Heart right ventricle (tissue), 16 donors: ENCODE data around the gene GRIP2. TPM values are rescaled to one million over a fixed set of nuclear protein-coding genes. Genes with fewer than 3 reads are reported as not detected.

Source experiments
- ATAC-seq, 8 donors: fragments of 200-7000 bp; cut with Tn5 transposase; one replicate each; pipeline ENCODE4 v1.9.1; 2020; ENCODE audit warnings: mild to moderate bottlenecking in 8 of 8, moderate library complexity in 8 of 8, moderate number of reproducible peaks in 1 of 8
- DNase-seq, 2 donors: peaks; one replicate each; pipeline ENCODE4 v3.0.0-alpha.2; 2020
- H3K27ac ChIP-seq, 10 donors: fragments of 200-600 bp; sonication (generic) in 2 of 10; one replicate each; pipeline versions ENCODE4 v1.5.0 to v1.8.0; 2020 to 2022; ENCODE audit warnings: mild to moderate bottlenecking in 3 of 10
- H3K27me3 ChIP-seq, 7 donors: fragments of 200-600 bp; one replicate each; pipeline ENCODE4 v1.8.0; 2021 to 2022; ENCODE audit warnings: mild to moderate bottlenecking in 2 of 7
- H3K36me3 ChIP-seq, 9 donors: fragments of 200-600 bp; sonication (generic) in 1 of 9; one replicate each; pipeline versions ENCODE4 v1.5.0 to v1.8.0; 2020 to 2022; ENCODE audit warnings: mild to moderate bottlenecking in 2 of 9
- H3K4me1 ChIP-seq, 9 donors: fragments of 200-600 bp; sonication (generic) in 1 of 9; one replicate each; pipeline versions ENCODE4 v1.5.0 to v1.8.0; 2020 to 2022; ENCODE audit warnings: mild to moderate bottlenecking in 4 of 9
- H3K4me3 ChIP-seq, 10 donors: fragments of 200-600 bp; sonication (generic) in 2 of 10; one replicate each; pipeline versions ENCODE4 v1.5.0 to v1.8.0; 2020 to 2022; ENCODE audit warnings: mild to moderate bottlenecking in 7 of 10, moderate library complexity in 2 of 10
- H3K9me3 ChIP-seq, 11 donors: fragments of 200-600 bp in 10 of 11; sonication (generic) in 2 of 11; one replicate each; pipeline versions ENCODE4 v1.5.0 to v1.8.0; 2013 to 2022; ENCODE audit warnings: mild to moderate bottlenecking in 2 of 11, control low read depth in 1 of 11, moderate library complexity in 1 of 11
- WGBS, 2 donors: extraction: QIAGEN DNeasy Blood & Tissue Kit; methylation state at CpG; one replicate each; pipeline ENCODE4 v1.1.7; 2013; ENCODE audit warnings: inconsistent platforms in 1 of 2; 5-methylcytosine and 5-hydroxymethylcytosine counted together
- intact Hi-C, 10 donors: fragments of 100-400 bp; cut with DNase I; formaldehyde crosslinking; loops; one replicate each; pipeline versions ENCODE4 v1.11.1 to v1.14.2; 2022
- polyA plus RNA-seq, 2 donors: library from polyadenylated mRNA; stranded (reverse); fragments of 200-250 nt; gene quantifications; one replicate each; pipeline ENCODE4 v1.2.3, GENCODE V29; 2013
- total RNA-seq, 10 donors: library from RNA; stranded (reverse); fragmentation: NEBNext Ultra II Directional in 3 of 10; extraction: Animal tissue kit (Norgen Biotek cat#: 25700) in 3 of 10; gene quantifications; one replicate each; pipeline versions ENCODE4 v1.2.1 to v1.2.4, GENCODE V29; 2021 to 2023
- TF ChIP-seq, protein P1 (sequence below), 9 donors: fragments of 200-600 bp; sonication (generic) in 2 of 9; IDR thresholded peaks; one replicate each; pipeline versions ENCODE4 v1.5.0 to v1.8.0; 2021 to 2022; ENCODE audit warnings: antibody characterized with exemption in 9 of 9, mild to moderate bottlenecking in 5 of 9, moderate library complexity in 1 of 9
- donor health status: Arrhythmogenic right ventricular cardiomyopathy.
- donor health status: ischemic (EF 13 %, LVEDD 7.1; RV severe dilation, severe dysfunction).
- donor health status: healthy with polysubstance abuse.
- donor health status: DM: no; HTN: yes; CAD: no.
- donor health status: DM: no; HTN: no; CAD: no.
- donor health status: ischemic (EF 25% LVEDD 6.9; RV normal size, moderate dysfunction).
- donor health status: ischemic (EF 25% LVEDD 5.7; RV mildly dilated, moderate dysfunction).
- donor health status: healthy.
- donor health status: DM: yes; HTN: yes; CAD: no.
- donor health status: Ischemic cardiomyopathy.
- donor health status: ischemic (EF 35%, LVEDD 5.7; RV mildly dilated, moderate dysfunction).
- donor health status: nonischemic (EF 11% LVEDD 7.7; RV severe dilation, severe dysfunction).
- donor health status: DM: yes; HTN: yes; CAD: no.
- donor health status: PGD.
- donor health status: ischemic (EF 29% LVEDD 5.4; RV normal size, mild dysfunction).
- donor health status: nonischemic (EF 23%, LVEDD 6.1; RV moderate dilation, normal function).

The GRIP2 gene
- total and polyA plus RNA-seq, 12 donors, result 7.4 to 70.1 (median 39.4) TPM

DNA sequence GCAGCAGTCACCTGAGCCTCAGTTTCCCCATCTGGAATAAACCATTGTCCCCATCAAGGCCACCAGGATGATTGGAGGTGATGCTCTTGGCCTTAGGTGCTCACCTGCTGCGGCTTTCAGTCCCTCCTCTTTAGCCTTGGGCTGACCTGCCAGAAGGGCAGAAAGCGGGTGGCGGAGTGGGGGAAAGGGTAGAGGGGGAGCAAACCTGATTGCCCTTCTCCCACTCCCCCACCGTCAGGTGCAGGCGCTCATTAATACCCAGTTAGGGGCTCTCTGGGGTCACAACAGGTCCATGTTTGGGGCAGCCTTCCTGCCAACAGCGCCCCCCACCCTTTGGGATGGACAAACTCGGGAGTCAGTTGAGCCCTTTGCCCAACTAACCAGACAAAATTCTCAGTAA lies 50.5 kb downstream of the GRIP2 start:
- no peaks in the 10 kb centered on the region for H3K27me3 ChIP-seq
- no peak overlapping the region for H3K27ac ChIP-seq
- intact Hi-C loops, result no loop called here
- H3K4me1 ChIP-seq, result peaks cover 0 to 22% (median 11%) of the 10 kb centered on the region in 9 donors
- ATAC-seq, result no peak
- no peak overlapping the region for H3K4me3 ChIP-seq
- WGBS, 2 donors, result 94 to 98% methylated on average over 7 of the region's 7 CpGs
- H3K36me3 ChIP-seq, result peaks cover 0 to 66% (median 13%) of the 10 kb centered on the region in 9 donors
- TF ChIP-seq, protein P1, sequence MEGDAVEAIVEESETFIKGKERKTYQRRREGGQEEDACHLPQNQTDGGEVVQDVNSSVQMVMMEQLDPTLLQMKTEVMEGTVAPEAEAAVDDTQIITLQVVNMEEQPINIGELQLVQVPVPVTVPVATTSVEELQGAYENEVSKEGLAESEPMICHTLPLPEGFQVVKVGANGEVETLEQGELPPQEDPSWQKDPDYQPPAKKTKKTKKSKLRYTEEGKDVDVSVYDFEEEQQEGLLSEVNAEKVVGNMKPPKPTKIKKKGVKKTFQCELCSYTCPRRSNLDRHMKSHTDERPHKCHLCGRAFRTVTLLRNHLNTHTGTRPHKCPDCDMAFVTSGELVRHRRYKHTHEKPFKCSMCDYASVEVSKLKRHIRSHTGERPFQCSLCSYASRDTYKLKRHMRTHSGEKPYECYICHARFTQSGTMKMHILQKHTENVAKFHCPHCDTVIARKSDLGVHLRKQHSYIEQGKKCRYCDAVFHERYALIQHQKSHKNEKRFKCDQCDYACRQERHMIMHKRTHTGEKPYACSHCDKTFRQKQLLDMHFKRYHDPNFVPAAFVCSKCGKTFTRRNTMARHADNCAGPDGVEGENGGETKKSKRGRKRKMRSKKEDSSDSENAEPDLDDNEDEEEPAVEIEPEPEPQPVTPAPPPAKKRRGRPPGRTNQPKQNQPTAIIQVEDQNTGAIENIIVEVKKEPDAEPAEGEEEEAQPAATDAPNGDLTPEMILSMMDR (IDR thresholded peaks at IDR 0.05), result no peak
- no peaks in the 10 kb centered on the region for H3K9me3 ChIP-seq
- no peak for DNase-seq

- peak overlapping the region in 3 of 10 donors; percentile 26 to 57 (median 28) for H3K27ac ChIP-seq
- TF ChIP-seq, protein P1 (IDR thresholded peaks at IDR 0.05), result no peak
Observed at GRCh38 chr3:14488286-14489041, 51.7 kb downstream of the GRIP2 start.

GRCh38 chr3:14487821-14488220 lies 52.3 kb downstream of the GRIP2 start:
- no peaks in the 10 kb centered on the region for H3K9me3 ChIP-seq
- no peak for DNase-seq
- TF ChIP-seq, protein P1 (IDR thresholded peaks at IDR 0.05), result no peak
- H3K4me1 ChIP-seq, result peaks cover 0 to 26% (median 12%) of the 10 kb centered on the region in 9 donors
- H3K27ac ChIP-seq, result peak overlapping the region in 3 of 10 donors; percentile 26 to 57 (median 28)
- ATAC-seq, result no peak
- WGBS, 2 donors, result 79 to 82% methylated on average over 7 of the region's 7 CpGs
- no peak overlapping the region for H3K4me3 ChIP-seq
- no peaks in the 10 kb centered on the region for H3K27me3 ChIP-seq
- H3K36me3 ChIP-seq, result peaks cover 0 to 78% (median 14%) of the 10 kb centered on the region in 9 donors
- intact Hi-C loops, result no loop called here

More at GRCh38 chr3:14488286-14489041, 51.7 kb downstream of the GRIP2 start:
- DNase-seq (no peak), ATAC-seq (peak in 3 of 8 donors; percentile 3 to 15 (median 6))
- 62 to 71% methylated on average over 7 of the region's 7 CpGs for WGBS, 2 donors
- intact Hi-C loops, result no loop called here
- H3K4me3 ChIP-seq, result no peak overlapping the region
- peaks cover 0 to 74% (median 14%) of the 10 kb centered on the region in 9 donors for H3K36me3 ChIP-seq
- H3K4me1 ChIP-seq, result peaks cover 0 to 22% (median 11%) of the 10 kb centered on the region in 9 donors
- H3K27me3 ChIP-seq, result no peaks in the 10 kb centered on the region
- H3K9me3 ChIP-seq, result no peaks in the 10 kb centered on the region

GRCh38 chr3:14487086-14487485 lies 53.1 kb downstream of the GRIP2 start:
- Histone ChIP-seq H3K27me3 (no peaks in the 10 kb centered on the region), H3K36me3 (peaks cover 0 to 81% (median 14%) of the 10 kb centered on the region in 9 donors), H3K27ac (no peak overlapping the region), H3K4me3 (no peak overlapping the region), H3K4me1 (peaks cover under 1 to 33% (median 17%) of the 10 kb centered on the region in 9 donors), H3K9me3 (no peaks in the 10 kb centered on the region)
- TF ChIP-seq, protein P1 (IDR thresholded peaks at IDR 0.05), result no peak
- DNase-seq, result no peak
- 95 to 97% methylated on average over 8 of the region's 8 CpGs for WGBS, 2 donors
- no peak for ATAC-seq
- intact Hi-C loops, result no loop called here
